SIG-M5 (cell line): ENCODE results near the gene HYCC2.
"Not testable (repeated sequence)": the region's sequence is repeated elsewhere in the genome, so short reads cannot be mapped to it uniquely, and the experiment has no call there.

ENCODE experiments used
- DNase-seq: peaks from one replicate; lab custom pipeline; 2025; lab: John Stamatoyannopoulos, UW

HYCC2 gene

DNA sequence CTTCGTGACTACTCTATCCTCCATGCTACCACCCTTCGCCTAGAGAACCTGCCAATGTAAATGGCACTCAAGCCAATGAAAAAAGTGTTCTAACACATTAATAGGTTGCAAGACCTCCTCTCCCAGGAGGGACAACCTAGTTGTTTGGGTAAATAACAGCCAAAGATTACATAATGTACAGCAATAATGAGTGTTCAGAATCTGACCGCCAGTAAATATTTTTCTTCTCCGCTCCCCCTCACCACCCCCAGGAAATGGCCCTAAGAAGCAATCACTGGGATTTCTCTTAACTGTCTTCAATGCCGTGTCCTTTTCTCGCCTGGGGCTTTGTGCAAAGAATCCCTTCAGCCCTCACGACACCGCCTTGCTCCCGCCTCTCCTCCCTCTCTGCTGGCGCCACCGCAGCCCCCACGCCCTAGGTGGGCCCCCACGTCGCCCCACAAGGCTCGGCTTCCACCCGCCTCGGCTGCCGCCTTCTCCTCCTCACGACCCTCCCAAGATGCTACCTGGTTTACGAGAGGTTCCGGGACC is 458 bp downstream of the HYCC2 start:
- no peak for DNase-seq

DNA sequence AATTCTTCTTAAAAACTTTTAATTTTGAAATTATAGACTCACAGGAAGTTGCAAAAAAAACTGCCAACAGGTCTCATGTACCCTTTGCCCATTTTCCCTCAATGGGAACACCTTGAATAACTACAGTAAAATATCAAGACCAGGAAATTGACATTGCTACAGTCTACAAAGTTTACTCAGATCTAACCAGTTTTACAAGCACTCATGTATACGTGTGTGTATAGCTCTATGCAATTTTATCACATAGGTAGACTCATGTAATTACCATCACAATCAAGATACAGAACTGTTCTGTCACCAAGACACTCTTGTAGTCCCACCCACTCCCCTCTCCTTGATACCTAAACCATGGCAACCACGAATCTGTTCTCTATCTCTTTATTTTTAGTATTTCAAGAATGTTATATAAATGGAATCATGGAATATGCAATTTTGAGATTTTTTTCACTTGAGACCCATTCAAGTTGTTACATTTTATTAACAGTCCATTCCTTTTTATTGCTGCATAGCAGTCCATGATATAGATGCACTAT is 6.6 kb downstream of the HYCC2 start:
- DNase-seq: no peak

DNA sequence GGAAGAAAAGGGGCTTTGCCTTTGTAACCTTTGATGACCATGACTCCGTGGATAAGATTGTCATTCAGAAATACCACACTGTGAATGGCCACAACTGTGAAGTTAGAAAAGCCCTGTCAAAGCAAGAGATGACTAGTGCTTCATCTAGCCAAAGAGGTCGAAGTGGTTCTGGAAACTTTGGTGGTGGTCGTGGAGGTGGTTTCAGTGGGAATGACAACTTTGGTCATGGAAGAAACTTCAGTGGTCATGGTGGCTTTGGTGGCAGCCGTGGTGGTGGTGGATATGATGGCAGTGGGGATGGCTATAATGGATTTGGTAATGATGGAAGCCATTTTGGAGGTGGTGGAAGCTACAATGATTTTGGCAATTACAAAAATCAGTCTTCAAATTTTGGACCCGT is 8.0 kb downstream of the HYCC2 start:
- not testable (repeated sequence) for DNase-seq

DNA sequence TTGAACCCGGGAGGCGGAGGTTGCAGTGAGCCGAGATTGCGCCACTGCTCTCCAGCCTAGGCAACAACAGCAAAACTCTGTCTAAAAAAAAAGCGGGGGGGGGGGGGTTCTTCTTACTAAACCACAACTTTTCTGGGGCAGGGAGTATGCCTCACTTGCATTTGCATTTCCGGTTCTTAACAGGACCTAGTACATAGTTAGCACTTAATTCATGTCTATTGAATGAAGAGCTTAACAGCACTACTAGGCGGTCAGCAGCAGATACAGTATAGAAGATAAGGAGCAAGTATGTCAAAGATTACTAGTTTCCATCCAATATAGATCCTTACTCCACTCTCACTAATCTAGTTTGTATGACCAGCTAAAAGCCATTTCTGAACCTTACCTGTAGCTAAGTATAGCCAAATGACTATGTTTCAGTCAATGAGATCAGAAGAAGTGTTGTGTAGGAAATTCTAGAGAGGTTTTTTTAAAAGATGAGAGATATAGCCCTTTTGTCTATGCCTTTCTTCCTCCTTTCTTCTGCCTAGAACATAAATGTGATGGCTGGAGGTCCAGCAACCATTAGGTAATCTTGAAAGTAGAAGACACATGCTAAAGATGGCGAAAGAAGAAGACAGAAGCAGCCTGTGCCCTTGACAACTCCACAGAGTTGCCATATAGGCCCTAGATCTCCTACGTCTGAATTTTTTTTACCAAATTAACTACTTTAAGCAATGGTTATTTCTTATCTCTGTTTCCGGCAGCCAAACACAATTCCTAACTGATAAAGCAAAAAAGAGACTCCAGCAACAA is 11.3 kb downstream of the HYCC2 start:
- DNase-seq: peak; percentile 14

DNA sequence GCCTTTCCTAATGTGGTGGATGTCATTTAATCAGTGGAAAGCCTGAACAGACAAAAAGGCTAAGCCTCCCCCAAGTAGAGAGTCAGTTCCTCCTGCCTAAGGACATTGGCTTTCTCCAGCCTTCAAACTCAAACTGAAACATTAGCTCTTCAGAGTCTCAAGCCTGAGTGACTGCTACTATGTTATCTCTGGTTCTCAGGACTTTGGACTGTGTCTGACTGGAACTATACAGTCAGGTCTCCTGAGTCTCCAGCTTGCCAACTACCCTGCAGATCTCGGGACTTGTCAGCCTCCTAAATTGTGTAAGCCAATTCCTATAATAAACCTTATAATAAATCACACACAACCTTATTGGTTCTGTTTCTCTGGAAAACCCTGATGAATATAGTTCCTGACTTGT is 12.6 kb downstream of the HYCC2 start:
- DNase-seq: no peak

DNA sequence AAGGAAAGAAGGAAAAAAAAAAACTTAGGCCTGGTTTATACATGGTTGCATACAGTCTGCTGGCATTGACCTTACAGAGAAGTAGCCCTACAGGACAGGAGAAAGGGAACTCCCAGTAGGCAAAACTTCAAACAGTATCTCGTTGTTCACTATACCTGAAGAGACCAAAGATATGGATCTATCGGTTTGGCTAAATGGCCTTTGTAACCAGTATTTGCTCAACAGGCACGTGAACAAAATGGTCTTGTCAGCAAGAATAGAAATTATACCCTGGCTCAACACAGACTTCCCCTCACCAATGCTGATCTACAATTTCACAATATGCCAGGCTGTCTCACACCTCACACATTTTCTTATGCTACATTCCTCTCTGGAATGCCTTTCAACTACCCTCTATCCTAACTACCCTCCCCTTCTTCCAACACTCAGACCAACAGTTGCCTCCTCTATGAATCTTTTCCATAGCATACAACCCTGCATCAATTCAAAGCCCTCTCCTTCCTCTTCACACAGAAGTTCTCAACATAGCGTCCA is 13.7 kb downstream of the HYCC2 start:
- no peak for DNase-seq

DNA sequence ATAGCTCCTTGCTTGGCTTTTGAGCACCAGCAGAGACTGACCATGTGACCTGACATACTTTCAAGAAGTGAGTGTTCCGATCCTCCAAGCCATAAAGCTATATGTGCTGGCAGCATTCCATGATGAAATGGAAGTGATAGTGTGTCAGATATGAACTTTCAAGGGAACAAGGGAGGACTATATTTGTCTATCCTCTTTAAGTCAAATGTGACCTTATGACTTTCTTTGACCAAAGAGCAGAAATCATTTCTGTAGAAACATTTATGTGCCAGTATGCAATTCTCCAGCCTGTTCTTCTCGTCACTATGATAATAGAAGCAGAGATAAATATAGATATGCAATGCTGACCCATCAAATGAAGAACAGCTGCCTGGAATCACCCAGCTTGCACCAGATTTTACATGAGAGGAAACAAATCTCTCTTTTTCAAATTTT is 14.4 kb downstream of the HYCC2 start:
- DNase-seq: no peak

DNA sequence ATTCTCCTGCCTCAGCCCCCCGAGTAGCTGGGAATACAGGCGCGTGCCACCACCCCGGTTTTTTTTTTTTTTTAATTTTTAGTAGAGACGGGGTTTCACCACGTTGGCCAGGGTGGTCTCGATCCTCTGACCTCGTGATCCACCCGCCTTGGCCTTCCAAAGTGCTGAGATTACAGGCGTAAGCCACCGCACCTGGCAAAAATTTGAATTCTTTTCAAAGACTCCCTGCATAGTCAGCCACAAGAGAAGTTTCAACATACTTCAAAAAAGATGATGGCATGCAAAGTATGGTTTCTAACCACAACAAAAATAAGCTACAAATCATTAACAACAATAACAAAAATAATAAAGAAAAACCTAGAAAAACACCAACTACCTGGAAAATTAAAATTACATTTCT is 22.0 kb downstream of the HYCC2 start:
- DNase-seq: no peak

DNA sequence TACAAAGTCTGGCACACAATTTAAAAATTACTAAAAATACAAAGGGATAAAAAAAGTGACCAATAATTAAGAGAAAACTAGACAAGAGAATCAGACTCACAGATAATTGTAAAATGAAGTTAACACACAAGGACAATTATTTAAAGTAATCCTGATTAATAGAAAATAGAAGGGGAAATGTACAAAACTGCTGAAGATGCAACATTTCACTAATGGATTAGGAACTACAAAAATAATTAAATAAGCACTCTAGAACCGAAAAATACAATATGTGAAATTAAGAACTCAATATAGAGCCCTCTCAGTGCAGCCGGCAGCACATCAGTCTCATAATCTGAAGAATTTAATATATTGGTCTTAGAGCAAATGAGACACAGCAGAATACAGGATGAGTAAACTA is 24.6 kb downstream of the HYCC2 start:
- no peak for DNase-seq

DNA sequence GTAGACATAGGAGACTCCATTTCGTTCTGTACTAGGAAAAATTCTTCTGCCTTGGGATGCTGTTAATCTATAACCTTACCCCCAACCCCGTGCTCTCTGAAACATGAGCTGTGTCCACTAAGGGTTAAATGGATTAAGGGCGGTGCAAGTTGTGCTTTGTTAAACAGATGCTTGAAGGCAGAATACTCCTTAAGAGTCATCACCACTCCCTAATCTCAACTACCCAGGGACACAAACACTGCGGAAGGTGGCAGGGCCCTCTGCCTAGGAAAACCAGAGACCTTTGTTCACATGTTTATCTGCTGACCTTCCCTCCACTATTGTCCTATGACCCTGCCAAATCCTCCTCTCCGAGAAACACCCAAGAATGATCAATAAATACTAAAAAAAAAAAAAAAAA is 28.4 kb downstream of the HYCC2 start:
- DNase-seq: not testable (repeated sequence)

DNA sequence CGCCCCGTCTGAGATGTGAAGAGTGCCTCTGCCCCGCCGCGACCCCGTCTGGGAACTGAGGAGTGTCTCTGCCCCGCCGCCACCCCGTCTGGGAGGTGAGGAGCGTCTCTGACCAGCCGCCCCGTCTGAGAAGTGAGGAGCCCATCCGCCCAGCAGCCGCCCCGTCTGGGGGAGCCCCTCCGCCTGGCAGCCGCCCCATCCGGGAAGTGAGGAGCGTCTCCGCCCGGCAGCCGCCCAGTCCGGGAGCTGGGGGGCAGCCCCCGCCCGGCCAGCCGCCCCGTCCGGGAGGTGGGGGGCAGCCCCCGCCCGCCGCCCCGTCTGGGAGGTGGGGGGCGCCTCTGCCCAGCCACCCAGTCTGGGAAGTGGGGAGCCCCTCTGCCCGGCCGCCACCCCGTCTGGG is 29.0 kb downstream of the HYCC2 start:
- not testable (repeated sequence) for DNase-seq

DNA sequence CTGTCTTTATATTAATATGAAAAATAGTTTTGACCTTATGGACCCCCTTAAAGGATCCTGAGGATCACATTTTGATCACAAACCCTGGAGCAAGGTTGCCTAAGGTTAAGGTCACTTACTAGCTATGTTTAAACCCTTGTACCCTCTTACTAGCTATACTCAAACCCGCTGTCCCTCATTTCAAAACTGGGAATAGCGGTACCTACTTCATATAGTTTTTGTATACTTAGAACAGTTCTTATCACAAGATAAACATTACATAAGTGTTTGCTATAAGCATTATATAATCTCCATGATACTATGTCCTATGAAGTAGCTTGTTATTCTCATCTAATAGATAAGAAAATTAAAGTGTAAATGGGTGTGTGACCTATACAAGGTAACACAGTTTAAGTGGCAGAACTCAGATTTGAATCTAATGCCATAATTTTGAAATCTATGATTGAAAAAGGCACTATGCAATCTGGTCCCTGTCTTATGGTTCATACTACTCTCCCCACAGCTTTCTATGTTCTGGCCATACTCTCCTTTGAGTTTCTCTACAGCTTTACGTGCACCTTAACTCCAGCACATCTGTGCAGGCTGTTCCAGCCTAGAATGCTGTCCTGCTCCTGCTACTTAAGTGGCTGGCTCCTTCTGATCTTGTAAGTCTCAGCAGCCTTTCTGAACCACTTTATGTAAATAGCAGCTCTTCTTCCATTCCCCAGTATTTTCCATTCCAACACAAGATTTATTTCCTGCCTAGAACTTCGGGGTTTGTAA is 30.4 kb downstream of the HYCC2 start:
- DNase-seq: no peak

DNA sequence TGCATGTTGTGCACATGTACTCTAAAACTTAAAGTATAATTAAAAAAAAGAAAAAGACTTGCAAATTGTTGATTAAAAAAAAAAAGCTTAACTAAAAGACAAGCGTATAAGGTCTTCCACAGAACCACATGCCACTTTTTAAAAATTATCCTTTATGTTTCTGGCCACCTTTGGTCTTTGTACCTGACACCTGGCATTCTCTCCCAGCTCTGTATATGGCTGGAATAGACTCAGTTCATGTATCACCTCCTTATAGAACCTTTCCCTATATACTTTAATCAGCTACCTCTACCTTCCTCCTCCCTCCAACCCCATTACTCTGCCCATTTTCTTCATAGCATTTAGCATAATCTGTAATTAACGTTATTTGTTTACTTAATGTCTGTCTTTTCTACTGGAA is 32.6 kb downstream of the HYCC2 start:
- no peak for DNase-seq

DNA sequence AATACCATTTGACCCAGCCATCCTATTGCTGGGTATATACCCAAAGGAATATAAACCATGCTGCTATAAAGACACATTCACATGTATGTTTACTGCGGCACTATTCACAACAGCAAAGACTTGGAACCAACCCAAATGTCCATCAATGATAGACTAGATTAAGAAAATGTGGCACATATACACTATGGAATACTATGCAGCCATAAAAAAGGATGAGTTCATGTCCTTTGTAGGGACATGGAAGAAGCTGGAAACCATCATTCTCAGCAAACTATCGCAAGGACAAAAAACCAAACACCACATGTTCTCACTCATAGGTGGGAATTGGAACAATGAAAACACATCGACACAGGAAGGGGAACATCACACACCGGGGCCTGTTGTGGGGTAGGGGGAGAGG is 33.1 kb downstream of the HYCC2 start:
- not testable (repeated sequence) for DNase-seq

DNA sequence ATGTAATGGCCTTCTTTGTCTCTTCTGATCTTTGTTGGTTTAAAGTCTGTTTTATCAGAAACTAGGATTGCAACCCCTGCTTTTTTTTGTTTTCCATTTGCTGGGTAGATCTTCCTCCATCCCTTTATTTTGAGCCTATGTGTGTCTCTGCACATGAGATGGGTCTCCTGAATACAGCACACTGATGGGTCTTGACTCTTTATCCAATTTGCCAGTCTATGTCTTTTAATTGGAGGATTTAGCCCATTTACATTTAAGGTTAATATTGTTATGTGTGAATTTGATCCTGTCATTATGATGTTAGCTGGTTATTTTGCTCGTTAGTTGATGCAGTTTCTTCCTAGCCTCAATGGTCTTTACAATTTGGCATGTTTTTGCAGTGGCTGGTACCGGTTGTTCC is 37.1 kb downstream of the HYCC2 start:
- not testable (repeated sequence) for DNase-seq

DNA sequence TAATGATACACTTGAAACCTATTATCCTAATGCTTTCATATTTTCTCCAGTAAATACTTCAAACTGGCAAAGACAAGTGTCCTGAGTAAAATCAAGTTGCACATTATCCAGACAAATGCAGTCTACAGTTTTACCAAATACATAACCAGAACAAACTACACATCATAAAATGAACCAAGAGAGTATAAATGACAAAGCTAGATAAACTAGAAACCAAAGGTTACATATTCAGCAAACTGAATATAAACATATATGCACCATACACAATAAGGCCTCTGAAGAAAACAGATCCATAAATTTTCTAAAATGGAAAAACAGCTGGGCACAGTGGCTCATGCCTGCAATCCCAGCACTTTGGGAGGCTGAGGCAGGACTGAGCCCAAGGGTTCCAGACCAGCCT is 47.0 kb downstream of the HYCC2 start:
- DNase-seq: no peak

DNA sequence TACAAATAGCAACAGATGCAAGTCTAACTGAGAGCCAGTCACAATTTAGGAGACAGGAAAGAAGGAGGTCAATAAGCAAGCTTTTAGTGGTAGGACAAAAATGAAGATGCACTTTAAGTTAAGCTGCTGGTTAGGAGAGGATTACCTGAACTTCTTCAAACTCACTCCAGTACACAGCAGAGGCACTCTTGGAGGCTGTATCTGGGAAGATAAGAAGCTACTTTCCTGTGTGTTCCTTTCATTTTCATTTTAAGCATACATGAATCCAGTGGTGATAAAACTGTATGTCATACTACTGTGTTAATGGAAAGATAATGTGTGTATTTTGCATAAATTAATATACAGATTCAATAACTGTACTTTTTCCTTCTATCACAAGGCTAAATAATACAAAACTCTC is 49.6 kb downstream of the HYCC2 start:
- DNase-seq: no peak
